Astrocyte of the spinal cord (primary cell): ENCODE results near the gene ZFYVE21.

Source experiments
- DNase-seq: peaks from one replicate; pipeline ENCODE4 v3.0.0; 2011; ENCODE audit warnings: low read depth, low spot score
- H3K4me3 ChIP-seq: 2 replicates; pipeline ENCODE4 v1.5.1; 2011; ENCODE audit warnings: low read depth, mild to moderate bottlenecking, low read length, moderate library complexity
- in situ Hi-C: cut with HindIII; loops from 2 replicates; pipeline ENCODE4 v1.10.0; 2017; ENCODE audit warnings: low sequenced_read_pairs
- TF ChIP-seq, protein P1 (sequence below): IDR thresholded peaks from 2 replicates; pipeline ENCODE4 v1.5.1; 2012; ENCODE audit warnings: low read depth, mild to moderate bottlenecking, low read length, inconsistent platforms

The ZFYVE21 gene

DNA sequence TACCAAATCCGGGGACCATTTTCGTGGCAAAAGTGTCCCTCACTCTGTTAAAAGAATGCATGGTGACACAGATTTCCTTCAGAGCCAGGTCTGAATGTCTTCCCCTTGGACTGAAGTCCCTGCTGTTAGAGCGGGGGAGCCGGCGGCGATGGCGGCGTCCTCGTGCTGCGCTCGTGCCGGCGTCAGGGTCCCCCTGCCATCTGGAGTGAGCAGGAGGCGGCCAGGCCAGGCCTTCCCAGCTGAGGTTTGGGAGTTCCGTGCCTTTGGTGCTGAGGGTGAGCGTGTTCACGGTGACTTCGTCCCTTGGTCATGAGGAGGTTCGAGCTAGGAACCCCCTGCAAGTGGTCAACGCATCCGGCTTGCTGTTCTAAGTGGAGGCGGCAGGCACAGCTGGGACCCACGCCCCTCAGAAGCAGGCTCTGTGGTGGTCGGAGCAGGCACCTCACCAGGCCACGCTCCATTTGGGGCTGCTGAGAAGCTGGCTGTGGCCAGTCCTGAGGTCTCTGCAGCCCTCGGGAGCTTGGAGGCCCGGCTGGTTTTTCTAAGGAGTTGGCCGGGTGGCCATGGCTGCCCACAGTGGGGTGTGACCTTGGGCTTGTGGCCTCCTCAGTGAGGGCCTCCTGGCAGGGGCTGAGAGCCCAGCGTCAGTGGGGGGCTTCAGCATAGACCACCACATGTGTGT is 9.5 kb downstream of the ZFYVE21 start:
- TF ChIP-seq, protein P1, sequence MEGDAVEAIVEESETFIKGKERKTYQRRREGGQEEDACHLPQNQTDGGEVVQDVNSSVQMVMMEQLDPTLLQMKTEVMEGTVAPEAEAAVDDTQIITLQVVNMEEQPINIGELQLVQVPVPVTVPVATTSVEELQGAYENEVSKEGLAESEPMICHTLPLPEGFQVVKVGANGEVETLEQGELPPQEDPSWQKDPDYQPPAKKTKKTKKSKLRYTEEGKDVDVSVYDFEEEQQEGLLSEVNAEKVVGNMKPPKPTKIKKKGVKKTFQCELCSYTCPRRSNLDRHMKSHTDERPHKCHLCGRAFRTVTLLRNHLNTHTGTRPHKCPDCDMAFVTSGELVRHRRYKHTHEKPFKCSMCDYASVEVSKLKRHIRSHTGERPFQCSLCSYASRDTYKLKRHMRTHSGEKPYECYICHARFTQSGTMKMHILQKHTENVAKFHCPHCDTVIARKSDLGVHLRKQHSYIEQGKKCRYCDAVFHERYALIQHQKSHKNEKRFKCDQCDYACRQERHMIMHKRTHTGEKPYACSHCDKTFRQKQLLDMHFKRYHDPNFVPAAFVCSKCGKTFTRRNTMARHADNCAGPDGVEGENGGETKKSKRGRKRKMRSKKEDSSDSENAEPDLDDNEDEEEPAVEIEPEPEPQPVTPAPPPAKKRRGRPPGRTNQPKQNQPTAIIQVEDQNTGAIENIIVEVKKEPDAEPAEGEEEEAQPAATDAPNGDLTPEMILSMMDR = no peak
- DNase-seq = no peak
- in situ Hi-C loops = no loop called here
- H3K4me3 ChIP-seq = no peak overlapping the region

DNA sequence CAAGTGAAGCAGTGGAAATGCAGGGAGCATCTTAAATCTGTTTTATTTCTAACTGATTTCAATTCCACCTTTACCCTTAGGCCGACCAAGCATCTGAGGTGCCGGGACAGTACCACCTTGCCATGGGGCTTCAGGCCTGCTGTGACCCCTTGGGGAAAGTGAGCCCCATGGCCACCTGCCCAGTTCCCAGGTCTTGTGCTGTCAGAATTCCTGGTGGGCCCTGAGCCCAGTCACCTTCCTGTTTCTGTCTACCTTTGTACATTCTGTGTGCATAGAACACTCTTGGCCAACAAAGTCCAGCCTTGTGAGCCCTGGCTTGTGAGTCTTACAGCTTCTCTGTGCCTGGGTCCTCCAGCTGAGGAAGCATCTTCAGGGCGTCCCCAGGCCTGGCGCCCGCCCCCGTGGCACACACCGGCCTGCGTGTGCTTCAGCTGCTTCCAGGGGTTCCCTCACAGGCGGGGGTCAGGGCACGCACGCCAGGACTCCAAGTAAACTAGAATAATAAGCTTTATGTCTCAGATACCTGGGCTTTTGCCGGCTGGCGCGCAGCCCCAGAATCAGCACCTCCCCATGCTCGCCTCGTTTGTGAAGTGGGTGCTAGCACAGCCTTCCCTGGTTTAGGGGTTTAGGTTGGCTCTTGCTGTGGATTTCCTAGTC is 10.3 kb downstream of the ZFYVE21 start:
- DNase-seq = no peak
- TF ChIP-seq, protein P1 = no peak
- H3K4me3 ChIP-seq = no peak overlapping the region
- in situ Hi-C loops = no loop called here

DNA sequence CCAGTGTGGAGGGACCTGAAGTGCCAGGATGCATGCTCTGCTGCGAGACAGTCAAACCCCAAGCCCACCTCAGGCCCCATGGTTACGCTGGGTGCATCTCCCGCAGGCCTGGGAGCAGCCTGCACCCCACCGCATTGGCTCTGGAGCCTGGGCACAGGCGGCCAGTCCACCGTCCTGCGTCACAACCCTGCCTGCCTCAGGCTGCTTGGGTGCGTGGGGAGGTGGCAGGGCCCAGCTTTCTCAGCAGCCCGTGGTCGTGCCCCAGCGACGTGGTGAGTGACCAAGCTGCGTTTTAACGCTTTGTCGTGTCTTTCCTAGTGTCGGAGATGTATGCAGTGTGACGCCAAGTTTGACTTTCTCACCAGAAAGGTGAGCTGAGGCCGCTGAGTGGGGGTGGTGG is 10.9 kb downstream of the ZFYVE21 start:
- H3K4me3 ChIP-seq = no peak overlapping the region
- in situ Hi-C loops = no loop called here
- TF ChIP-seq, protein P1 = no peak
- no peak for DNase-seq

DNA sequence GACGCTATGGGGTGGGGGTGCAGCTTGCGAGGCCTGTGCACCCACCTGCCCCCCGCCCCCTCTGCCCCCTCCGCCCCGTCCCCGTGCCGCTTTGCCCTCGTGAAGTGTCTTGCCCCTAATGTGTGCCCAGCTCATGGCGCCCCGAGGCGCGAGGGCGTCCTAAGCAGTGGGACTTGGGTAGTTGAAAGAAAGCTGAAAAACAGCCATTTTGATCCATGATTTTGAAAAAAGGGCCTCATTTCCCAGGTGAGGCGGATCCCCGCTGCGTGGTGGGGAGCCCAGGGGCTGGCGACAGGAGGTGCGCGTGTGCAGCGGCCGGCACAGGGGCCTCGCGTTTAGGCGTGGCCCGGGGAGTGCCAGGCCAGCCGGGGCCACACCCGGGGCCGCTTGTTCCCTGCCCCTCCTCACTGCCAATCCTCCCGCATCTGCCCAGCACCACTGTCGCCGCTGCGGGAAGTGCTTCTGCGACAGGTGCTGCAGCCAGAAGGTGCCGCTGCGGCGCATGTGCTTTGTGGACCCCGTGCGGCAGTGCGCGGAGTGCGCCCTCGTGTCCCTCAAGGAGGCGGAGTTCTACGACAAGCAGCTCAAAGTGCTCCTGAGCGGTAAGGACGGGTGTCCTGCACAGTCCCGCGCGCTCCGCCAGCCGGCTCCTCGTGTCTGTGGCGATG is 11.8 kb downstream of the ZFYVE21 start:
- in situ Hi-C loops = no loop called here
- TF ChIP-seq, protein P1 = no peak
- no peak for DNase-seq
- H3K4me3 ChIP-seq = no peak overlapping the region

DNA sequence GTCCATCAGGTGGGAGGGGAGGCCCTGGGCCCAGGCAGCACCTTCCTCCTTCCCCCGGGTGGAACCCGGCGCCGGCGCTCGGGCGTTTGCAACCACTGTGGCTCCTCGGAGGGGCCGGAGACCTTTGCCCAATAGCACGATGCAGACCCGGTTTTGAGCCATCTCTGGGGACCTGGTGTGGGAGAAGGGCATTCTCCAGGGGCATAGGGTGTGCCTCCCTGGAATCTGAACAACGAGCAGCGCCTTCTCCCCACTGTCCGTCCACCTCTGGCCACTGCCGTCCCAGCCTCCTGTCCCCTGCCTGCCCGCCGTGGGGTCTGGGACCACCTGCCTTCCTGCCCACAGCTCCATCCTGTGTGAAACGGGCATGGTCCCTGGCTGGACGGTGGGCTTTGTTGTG is 12.5 kb downstream of the ZFYVE21 start:
- DNase-seq = no peak
- TF ChIP-seq, protein P1 = no peak
- no peak overlapping the region for H3K4me3 ChIP-seq
- in situ Hi-C loops = no loop called here

DNA sequence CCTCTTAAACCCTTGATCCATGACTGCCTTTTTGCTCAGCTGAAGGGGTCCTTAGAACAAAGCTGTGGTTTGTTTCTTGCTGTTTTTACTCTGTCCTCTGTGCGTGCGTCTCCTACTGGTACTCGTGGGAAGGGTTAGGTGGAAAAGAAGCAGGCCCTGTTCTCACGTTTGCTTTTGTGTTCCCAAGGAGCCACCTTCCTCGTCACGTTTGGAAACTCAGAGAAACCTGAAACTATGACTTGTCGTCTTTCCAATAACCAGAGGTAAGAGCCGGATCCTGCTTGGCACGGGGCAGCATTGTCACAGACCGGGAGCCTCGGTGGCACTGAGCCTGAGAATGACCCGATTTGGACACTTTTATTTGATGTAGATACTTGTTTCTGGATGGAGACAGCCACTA is 13.1 kb downstream of the ZFYVE21 start:
- TF ChIP-seq, protein P1 = no peak
- H3K4me3 ChIP-seq = no peak overlapping the region
- DNase-seq = no peak
- in situ Hi-C loops = no loop called here
